NCI-H345 treated with DMSO at 0.1 percent for 48 hours (cell line): ENCODE results near the gene BMP2.

Source experiments
- DNase-seq: peaks from one replicate; lab custom pipeline; 2025; ENCODE audit not compliant: unreplicated experiment; lab: John Stamatoyannopoulos, UW

Gene BMP2

DNA sequence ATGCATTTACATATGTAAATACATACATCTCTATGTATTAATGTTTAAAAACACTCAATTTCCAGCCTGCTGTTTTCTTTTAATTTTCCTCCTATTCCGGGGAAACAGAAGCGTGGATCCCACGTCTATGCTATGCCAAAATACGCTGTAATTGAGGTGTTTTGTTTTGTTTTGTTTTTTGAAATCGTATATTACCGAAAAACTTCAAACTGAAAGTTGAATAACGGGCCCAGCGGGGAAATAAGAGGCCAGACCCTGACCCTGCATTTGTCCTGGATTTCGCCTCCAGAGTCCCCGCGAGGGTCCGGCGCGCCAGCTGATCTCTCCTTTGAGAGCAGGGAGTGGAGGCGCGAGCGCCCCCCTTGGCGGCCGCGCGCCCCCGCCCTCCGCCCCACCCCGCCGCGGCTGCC, 355 bp upstream of the BMP2 start:
- no peak for DNase-seq

DNA sequence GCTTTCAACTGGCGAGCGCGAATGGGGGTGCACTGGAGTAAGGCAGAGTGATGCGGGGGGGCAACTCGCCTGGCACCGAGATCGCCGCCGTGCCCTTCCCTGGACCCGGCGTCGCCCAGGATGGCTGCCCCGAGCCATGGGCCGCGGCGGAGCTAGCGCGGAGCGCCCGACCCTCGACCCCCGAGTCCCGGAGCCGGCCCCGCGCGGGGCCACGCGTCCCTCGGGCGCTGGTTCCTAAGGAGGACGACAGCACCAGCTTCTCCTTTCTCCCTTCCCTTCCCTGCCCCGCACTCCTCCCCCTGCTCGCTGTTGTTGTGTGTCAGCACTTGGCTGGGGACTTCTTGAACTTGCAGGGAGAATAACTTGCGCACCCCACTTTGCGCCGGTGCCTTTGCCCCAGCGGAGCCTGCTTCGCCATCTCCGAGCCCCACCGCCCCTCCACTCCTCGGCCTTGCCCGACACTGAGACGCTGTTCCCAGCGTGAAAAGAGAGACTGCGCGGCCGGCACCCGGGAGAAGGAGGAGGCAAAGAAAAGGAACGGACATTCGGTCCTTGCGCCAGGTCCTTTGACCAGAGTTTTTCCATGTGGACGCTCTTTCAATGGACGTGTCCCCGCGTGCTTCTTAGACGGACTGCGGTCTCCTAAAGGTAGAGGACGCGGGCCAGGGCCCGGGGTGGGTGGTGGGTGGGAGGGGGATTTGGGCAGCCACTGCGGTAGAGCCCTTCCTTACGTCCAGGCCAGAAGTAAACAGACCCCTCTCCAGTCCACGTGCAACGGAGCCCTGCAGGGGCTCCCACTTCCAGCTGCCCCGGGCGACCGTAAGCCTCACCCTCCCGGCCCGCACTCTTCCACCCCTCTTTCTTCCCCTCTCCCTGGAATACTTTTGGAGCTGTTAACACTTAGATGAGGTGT, 998 bp downstream of the BMP2 start:
- DNase-seq: no peak

DNA sequence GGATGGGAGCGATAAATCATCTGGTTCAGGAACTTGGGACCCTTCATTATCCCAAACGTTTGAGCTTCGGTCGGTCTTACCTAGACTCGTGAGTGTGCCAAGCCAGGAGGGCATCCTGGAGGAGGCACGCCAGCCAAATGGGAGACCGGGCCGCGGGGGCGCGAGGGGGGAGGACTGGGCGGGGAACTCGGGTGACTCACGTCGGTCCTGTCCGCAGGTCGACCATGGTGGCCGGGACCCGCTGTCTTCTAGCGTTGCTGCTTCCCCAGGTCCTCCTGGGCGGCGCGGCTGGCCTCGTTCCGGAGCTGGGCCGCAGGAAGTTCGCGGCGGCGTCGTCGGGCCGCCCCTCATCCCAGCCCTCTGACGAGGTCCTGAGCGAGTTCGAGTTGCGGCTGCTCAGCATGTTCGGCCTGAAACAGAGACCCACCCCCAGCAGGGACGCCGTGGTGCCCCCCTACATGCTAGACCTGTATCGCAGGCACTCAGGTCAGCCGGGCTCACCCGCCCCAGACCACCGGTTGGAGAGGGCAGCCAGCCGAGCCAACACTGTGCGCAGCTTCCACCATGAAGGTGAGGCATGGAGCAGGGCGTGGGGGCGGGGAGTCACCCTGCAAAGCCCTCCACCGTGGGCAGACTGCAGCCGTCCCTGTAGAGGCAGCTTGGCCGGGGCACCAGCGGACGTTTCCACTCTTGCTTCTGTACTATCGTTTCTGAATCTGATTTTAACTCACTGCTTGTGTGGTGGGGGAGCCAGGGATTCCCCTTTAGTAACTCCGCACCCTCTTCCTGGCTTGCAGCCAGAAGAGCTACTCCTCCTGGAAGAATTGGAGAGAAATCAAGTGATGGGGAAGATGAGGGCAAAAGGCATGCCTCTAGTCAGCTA, 2.7 kb downstream of the BMP2 start:
- no peak for DNase-seq

DNA sequence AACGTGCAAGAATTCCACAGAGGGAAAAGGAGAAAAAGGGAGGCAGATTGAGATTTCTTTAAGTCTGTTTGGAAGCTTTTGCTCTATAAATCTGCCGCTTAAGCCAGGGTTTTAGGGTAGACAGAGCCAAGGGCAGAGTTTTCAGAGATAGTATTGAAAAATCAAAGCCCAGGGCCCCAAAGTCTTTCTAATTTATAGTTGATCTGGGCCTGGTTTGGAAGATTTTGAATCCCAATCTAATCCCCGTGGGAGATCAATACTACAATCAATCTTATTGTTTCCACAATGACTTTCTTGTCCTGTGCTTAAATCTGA, 3.3 kb downstream of the BMP2 start:
- no peak for DNase-seq

DNA sequence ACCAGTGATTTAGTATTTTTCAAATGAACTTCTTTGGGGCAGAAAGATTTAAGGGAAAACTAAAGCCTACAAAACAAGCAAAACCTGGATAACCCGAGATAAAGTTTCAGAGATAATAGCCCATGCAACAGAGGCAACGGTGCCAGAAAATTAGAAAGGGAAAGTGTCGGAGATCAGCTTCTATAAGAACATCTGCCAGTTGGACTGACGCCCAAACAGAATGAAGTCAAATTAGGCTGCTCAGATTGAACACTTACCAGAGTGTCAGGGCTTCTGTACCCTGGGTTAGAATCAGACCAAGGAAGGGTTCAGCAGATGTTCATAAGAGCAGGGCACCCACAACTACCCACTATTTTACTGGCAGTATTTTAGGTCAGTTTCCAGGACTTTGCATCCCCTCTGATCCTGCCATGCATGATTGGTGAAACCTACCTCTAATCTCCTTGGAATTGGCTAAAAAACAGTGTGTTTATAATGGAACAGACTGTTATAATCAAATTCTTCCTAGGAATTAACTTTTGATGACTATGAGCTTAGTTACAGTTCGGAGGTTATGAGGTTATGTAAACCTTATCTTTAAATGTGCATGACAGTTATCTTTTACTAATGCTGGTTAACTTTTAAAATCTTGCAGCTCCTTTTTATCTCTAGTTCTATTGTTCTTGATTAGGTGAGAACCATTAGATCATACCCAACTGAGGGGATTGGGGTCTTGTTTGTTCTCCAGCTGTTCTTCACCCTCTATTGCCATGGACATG, 13.1 kb downstream of the BMP2 start:
- no peak for DNase-seq

DNA sequence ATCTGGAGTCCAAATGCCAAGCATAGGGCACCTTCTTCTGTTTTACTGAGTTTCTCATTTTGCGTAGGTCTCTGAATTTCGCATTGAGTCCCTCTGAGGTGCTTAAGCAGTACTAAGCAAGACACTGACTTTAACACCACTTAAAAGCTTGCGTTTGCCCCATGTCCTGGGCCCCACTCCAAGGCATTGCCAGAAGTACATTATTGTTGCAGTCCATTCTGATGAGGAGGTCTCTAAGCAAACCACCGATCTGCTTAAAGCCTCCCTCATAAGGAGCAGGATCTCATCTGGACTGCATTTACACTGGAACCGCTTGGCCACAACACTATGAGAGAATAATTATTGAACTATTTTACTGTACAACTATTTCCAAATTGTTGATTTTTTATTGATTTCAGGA, 16.3 kb downstream of the BMP2 start:
- no peak for DNase-seq

DNA sequence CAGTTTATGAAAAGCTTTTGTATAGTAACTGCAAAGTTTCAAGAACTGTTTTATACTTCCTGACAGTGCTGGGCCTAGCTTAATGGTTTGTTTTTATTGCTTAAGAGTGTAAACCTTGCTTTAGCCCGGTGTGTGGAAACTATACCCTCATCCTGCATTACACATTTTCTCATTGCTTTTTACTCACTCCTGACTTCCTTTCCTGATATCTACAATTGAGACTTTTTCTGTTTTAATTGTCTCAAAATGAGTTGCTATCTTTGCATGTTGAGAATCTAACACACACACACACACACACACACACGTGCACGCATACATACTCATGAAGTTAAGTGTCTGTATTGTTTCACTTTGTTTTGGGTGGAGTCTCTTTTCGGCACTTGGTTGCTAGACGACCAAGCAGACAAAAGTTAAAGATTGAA, 16.7 kb downstream of the BMP2 start:
- no peak for DNase-seq

DNA sequence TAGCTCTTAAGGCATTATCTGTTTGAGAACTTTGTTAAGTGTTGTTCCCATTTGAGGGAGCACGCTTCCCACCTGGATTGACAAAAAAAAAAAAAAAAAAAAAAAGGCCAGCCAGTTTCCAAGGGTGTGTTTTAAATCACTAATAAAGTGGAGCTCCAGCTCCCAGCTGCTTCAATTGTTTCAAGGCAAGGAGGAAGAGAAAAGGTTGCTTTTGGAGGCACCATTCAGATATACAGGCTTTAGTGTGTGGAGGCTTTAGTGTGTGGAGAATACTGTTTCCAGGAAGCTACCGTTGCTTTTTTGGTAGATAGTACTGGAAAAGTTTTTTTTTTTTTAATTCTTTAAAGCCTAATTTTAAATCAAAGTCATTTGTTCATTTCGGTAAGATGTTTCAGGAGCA, 17.3 kb downstream of the BMP2 start:
- DNase-seq: no peak

DNA sequence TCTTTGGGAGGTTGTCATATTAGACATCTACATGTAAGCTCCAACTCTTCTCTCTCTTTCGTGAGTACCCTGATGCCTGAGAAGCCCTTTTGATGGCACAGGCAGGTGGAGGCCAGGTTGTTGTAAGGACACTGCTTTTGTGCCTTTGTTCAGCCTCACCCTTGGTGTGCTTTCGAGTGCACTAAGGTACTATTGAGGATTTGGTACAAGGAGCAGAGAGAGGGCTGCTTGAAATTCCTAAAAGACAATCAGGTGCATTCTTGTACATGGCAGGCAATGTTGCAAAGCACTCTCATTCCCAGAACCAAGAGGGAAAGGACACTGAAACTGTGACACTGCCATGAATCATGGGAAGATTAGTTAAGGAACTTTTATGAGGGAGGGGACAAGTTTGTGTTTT, 19.1 kb downstream of the BMP2 start:
- DNase-seq: no peak

DNA sequence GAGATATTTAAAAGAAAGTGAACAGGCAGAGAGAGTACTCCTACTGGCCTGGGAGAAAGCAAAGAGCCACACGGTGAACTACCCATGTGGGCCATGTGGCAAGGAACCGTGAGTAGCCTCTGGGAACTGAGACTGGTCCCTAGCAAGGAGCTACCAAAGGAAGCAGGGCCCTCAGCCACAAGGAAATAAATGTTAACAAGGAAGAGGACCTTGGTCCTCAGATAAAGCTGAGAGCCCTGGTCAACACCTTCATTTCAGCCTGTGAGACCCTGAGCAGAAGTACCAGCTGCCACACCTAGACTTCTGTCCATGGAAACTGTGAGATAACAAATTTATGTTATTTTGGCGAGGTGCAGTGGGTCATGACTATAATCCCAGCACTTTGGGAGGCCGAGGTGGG, 25.3 kb downstream of the BMP2 start:
- no peak for DNase-seq

DNA sequence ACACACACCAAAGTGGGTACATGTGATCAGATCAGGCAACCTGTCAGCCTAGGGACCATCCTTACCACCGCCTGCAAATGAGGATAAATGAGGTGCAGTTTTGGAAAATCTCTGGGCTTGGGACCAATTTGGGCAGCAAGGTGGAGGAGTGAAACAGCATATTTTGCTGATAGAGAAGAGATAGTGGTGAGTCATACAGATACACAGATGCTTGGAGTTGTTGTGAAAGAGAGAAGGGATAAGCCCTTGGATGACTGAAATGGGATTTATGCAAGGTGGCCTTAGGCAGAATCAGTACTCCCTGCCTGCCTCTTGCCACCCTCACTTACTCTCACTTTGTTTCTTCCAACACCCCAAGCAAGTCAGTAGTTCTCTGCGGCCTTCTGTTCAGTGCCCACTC, 34.7 kb downstream of the BMP2 start:
- DNase-seq: no peak

DNA sequence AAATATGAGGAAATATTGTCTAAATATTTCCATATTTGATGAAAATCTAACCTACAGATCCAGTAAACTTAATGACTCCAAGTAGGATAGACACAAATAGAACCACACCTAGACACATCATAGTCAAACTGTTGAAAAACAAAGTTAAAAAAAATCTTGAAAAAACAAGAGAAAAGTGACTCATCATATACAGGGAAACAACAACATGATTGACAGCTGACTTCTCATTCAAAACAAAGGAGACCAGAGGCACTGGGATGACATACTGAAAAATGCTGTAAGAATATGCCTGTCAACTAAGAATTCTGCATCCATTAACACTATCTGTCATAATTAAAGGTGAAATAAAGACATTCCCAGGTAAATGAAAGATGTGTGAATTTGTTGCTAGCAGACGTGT, 38.8 kb downstream of the BMP2 start:
- DNase-seq: no peak

DNA sequence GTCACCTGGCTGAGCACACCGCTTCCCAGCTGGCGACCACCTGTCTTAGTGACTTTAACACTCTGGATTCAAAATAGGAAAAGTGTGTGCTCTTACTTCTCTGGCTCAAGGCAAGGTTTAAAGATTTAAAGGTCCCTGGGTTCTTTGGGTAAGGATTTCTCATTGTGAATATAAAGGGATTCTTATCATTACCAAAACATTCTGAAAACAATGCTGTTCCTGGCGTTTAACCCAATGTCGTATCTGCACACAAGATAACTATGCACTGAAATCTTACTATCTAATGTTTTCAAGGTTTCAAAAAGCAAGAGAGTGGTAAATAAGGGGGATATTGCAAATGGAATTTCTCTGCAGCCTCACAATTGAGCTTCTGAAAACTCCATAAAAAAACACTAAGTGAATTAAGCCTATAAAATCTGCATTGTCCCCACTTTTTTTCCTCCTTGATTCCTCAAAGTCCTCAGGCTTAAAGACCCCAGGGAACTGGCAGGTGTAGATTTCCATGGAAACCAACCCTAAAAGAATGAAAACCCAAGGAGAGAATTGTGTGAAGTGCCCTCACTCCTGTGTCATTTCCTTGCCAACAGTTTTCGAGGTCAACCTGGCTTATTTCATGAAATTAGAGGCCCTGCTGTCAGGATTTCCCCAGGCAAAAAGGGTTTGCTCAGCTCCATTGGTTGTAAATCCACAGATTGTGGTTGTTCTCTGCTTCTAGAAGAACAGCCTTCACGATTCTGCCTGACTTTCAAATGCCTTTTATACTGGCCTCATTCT, 44.0 kb downstream of the BMP2 start:
- no peak for DNase-seq

DNA sequence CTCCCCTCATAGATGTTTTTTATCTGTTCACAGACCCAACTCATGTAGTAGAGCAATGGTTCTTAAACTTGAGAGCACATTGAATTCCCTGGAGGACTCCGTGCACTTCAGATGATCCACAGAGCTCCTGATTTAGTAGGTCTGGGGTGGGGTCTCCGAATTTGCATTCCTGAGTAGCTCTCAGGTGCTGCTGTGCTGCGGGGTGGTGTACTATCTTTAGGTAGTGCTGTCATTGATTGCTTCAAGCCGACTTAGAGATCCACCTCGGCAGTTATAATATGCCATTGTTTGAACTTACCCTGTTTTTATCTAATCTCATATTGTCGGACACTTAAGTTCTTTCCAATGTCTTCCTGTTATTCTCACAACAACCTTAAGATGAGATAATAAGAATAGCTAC, 45.0 kb downstream of the BMP2 start:
- no peak for DNase-seq

DNA sequence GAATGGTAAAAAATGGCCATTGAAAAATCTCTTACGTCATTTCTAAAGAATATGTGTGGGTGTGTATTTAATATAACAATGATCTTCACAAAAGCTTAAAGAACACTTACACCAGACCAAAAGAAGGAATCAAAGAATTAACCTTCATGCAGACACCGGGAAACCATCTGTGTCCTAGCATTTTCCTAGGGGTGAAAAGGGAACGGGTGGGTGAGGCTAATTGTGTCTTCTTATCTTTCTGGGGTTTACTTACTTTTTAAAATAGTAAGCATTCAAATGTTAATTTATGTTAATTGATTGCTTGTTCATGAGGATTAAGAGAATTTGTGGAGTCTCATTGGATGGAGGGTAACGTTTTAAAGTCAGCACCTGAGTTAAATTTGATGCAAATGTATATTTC, 47.5 kb downstream of the BMP2 start:
- no peak for DNase-seq

DNA sequence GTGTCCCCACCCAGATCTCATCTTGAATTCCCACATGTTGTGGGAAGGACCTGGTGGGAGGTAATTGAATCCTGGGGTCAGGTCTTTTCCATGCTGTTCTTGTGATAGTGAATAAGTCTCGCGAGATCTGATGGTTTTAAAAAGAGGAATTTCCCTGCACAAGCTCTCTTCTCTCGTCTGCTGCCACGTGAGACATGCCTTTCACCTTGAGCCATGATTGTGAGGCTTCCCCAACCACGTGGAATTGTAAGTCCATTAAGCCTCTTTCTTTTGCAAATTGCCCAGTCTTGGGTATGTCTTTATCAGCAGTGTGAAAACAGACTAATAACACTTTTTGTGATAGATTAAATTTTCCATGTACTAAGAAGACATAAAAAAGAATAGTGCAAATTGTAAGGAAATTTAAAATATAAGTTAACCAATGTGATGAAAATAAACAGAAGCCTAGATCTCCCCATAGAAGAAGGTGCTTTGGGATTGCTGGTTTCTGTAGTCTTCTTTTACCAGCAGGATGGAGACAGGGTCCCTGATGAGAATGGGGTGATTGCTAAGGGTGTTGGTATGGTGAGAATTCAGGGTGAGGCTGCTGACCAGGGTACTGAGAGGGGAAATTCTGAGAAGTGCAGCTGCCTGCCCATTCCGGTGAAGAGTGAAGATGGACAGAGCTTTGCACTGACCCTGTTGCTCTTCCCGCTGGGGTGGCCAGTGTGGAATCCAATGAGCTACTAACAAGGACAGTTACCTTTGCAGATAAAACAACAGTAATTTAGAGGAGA, 50.7 kb downstream of the BMP2 start:
- no peak for DNase-seq

DNA sequence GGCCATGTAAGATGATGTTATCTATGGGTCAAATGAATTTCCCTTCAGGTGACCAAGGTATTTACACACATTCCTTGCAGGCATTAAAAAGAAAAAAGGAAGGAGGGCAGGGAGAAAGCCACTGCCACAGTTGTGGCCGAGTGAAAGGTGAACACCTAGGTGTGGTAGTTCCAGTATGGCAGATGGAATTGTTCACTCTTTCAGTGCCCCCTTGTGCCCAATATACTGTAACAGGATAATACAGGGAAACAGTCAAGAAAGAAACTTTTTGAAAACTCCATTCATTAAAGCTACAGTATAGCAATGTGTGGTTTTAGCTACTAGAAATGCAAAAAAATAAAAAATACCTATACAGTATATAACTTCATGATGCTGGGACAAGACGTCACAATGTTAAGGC, 52.1 kb downstream of the BMP2 start:
- DNase-seq: no peak

DNA sequence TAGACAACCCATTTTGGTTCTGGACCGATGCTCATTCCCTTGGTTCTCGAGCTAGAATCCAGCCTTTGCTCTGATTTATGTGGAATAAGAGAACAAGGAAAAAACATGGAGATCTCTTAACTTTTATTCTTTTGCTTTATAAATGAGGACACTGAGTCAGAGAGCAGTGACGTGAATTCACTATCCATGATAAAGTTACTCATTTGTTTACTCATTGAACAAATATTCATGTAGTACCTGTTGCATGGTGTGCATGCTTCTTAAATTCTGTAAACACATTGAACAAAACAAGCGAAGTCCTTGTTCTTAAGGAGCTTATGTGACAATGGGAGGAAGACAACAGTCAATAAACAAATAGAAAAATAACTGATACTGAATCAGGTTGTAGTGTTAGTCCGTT, 56.9 kb downstream of the BMP2 start:
- no peak for DNase-seq

DNA sequence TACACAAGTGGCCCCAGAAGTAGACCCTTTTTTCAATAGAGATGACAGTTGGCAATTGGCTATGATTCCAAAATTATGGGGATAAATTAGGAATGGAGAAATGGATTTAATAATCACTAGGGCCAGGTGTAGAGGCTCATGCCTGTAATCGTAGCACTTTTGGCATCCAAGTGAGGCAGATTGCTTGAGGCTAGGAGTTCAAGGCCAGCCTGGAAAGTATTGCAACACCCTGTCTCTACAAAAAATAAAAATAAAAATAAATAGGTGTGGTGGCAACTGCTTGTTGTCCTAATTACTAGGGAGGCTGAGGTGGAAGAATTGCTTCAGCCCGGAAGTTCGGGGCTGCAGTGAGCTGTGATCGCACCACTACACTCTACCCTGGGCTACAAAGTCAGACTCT, 60.0 kb downstream of the BMP2 start:
- DNase-seq: no peak

DNA sequence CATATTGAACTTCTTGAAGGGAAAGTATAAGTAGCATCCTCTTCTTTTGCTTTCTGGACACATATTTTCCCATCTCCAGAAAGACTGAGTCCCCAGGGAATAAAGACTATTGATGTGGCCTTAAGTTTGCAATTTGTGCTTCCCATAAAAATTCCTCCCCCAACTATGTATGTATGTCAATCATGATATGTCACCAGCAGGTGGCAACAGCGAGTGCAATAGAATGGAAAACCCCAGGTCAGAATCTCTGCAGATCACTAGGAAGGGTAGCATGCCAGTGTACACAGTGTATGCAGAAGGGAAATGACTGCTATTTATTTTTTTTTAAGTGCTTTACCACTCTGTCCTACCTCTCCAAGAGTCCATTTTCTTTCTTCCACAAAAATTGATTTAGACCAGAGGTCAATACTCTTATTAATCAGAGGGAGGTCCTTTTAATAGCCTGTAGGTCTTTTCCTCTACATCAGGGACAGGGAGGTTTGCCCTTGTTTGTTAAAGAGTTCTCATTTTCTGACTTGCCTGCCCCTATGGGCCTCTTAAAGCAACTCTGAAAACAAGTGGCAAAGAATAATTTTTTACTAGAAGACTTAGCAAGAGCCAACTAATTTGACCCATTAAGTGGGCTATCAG, 61.4 kb downstream of the BMP2 start:
- DNase-seq: peak; percentile 74
